Gastrocnemius medialis (tissue), 4 donors: Measurements from ENCODE around the gene FAM3D. TPM values are rescaled to one million over a fixed set of nuclear protein-coding genes. Genes with fewer than 3 reads are reported as not detected.
"Not testable (repeated sequence)": the region's sequence is repeated elsewhere in the genome, so short reads cannot be mapped to it uniquely, and the experiment has no call there.

ENCODE experiments used
- ATAC-seq, 2 donors: fragments of 150-250 bp; one replicate each; pipeline ENCODE4 v1.9.1; 2016
- DNase-seq, 2 donors: peaks; one replicate each; pipeline ENCODE4 v3.0.0-alpha.2; 2019
- H3K27ac ChIP-seq, 4 donors: fragments of 200-600 bp; sonication (generic); 1 replicate in 1 of 4; 2 replicates in 3 of 4; pipeline ENCODE4 v1.5.1; 2016 to 2018; ENCODE audit warnings: mild to moderate bottlenecking in 2 of 4, moderate library complexity in 1 of 4
- H3K27me3 ChIP-seq, 3 donors: fragments of 200-600 bp; sonication (generic) in 2 of 3; 1 replicate in 1 of 3; 2 replicates in 2 of 3; pipeline versions ENCODE4 v1.5.1 to v1.6.0; 2016 to 2019; ENCODE audit warnings: mild to moderate bottlenecking in 1 of 3, moderate library complexity in 1 of 3
- H3K36me3 ChIP-seq, 2 donors: fragments of 200-600 bp; sonication (generic) in 1 of 2; one replicate each; pipeline ENCODE4 v1.5.1; 2017 to 2018
- H3K4me1 ChIP-seq, 2 donors: fragments of 200-600 bp; sonication (generic) in 1 of 2; one replicate each; pipeline ENCODE4 v1.5.1; 2016 to 2017; ENCODE audit warnings: mild to moderate bottlenecking in 2 of 2
- H3K4me3 ChIP-seq, 4 donors: fragments of 200-600 bp; sonication (generic) in 3 of 4; 1 replicate in 1 of 4; 2 replicates in 3 of 4; pipeline ENCODE4 v1.5.1; 2016 to 2019; ENCODE audit warnings: mild to moderate bottlenecking in 2 of 4
- H3K9me3 ChIP-seq, 3 donors: fragments of 200-600 bp; sonication (generic) in 2 of 3; 1 replicate in 1 of 3; 2 replicates in 2 of 3; pipeline ENCODE4 v1.5.1; 2016 to 2019
- CTCF ChIP-seq, 5 experiments: fragments of 450-650 bp in 3 of 5; fragments of 200-600 bp in 2 of 5; sonication (generic) in 2 of 5; IDR thresholded peaks in 4 of 5; conservative IDR thresholded peaks in 1 of 5; 1 replicate in 4 of 5; 2 replicates in 1 of 5; pipeline ENCODE4 v1.5.1; 2016 to 2019; ENCODE audit warnings: antibody characterized with exemption in 5 of 5, mild to moderate bottlenecking in 3 of 5, moderate library complexity in 3 of 5
- POLR2A ChIP-seq, 2 donors: fragments of 450-650 bp; IDR thresholded peaks; one replicate each; pipeline ENCODE4 v1.6.1; 2017; ENCODE audit warnings: antibody characterized with exemption in 2 of 2, mild to moderate bottlenecking in 2 of 2, moderate library complexity in 2 of 2
- in situ Hi-C, 4 donors: fragments of 200-750 bp; cut with MboI; loops; one replicate each; pipeline versions ENCODE4 v1.15.0 to v1.8.0; 2017; ENCODE audit warnings: low sequenced_read_pairs in 4 of 4
- intact Hi-C: fragments of 100-400 bp; cut with DNase I; formaldehyde crosslinking; loops from one replicate; pipeline ENCODE4 v1.15.1; 2023; ENCODE audit warnings: low total_unique reads
- total RNA-seq, 4 donors: library from RNA; depleted of rRNA; stranded (reverse); fragments of >200 nt; gene quantifications; one replicate each; pipeline versions ENCODE4 v1.1.0 to v1.2.3, GENCODE V29; 2016

The FAM3D gene
- total RNA-seq, 4 donors from 2014 or later: 0.83 TPM; not detected in 3

- in situ Hi-C loops (no loop called here), intact Hi-C loops (no loop called here)
- H3K36me3 ChIP-seq: no peaks in the 10 kb centered on the region
- DNase-seq (no peak), ATAC-seq (no peak)
- no peak overlapping the region for H3K4me3 ChIP-seq
- no peaks in the 10 kb centered on the region for H3K4me1 ChIP-seq
- no peak overlapping the region for H3K27ac ChIP-seq
- H3K9me3 ChIP-seq: no peaks in the 10 kb centered on the region
- TF ChIP-seq POLR2A (IDR thresholded peaks at IDR 0.05): no peak
- no peaks in the 10 kb centered on the region for H3K27me3 ChIP-seq
Measured at GRCh38 chr3:58697561-58697960, 31.0 kb upstream of the FAM3D start.

GRCh38 chr3:58696813-58697212 lies 30.2 kb upstream of the FAM3D start:
- H3K36me3 ChIP-seq, intact Hi-C loops, in situ Hi-C loops, H3K4me3 ChIP-seq, DNase-seq, H3K27ac ChIP-seq, ATAC-seq, H3K9me3 ChIP-seq, H3K4me1 ChIP-seq, H3K27me3 ChIP-seq: not testable (repeated sequence)

GRCh38 chr3:58696093-58696492 lies 29.5 kb upstream of the FAM3D start:
- intact Hi-C loops (no loop called here), in situ Hi-C loops (no loop called here)
- Histone ChIP-seq H3K27me3 (no peaks in the 10 kb centered on the region), H3K36me3 (no peaks in the 10 kb centered on the region), H3K27ac (no peak overlapping the region), H3K4me1 (no peaks in the 10 kb centered on the region), H3K9me3 (no peaks in the 10 kb centered on the region), H3K4me3 (no peak overlapping the region)
- DNase-seq (no peak), ATAC-seq (no peak)
- TF ChIP-seq POLR2A (IDR thresholded peaks at IDR 0.05) (no peak), CTCF (IDR thresholded peaks at IDR 0.05 in 4 of 5, conservative IDR thresholded peaks at IDR 0.05 in 1 of 5) (no peak)

GRCh38 chr3:58695284-58695683 lies 28.7 kb upstream of the FAM3D start:
- H3K36me3 ChIP-seq, DNase-seq, intact Hi-C loops, H3K4me3 ChIP-seq, H3K27me3 ChIP-seq, ATAC-seq, H3K27ac ChIP-seq, H3K4me1 ChIP-seq, H3K9me3 ChIP-seq, in situ Hi-C loops: not testable (repeated sequence)

GRCh38 chr3:58693940-58694850 lies 27.6 kb upstream of the FAM3D start:
- H3K36me3 ChIP-seq: no peaks in the 10 kb centered on the region
- intact Hi-C loops (no loop called here), in situ Hi-C loops (no loop called here)
- H3K27me3 ChIP-seq: no peaks in the 10 kb centered on the region
- DNase-seq (no peak), ATAC-seq (no peak)
- H3K27ac ChIP-seq: no peak overlapping the region
- TF ChIP-seq POLR2A (IDR thresholded peaks at IDR 0.05) (no peak), CTCF (IDR thresholded peaks at IDR 0.05 in 4 of 5, conservative IDR thresholded peaks at IDR 0.05 in 1 of 5) (no peak)
- H3K4me1 ChIP-seq: no peaks in the 10 kb centered on the region
- H3K9me3 ChIP-seq: no peaks in the 10 kb centered on the region
- no peak overlapping the region for H3K4me3 ChIP-seq

GRCh38 chr3:58692484-58692883 lies 25.9 kb upstream of the FAM3D start:
- ATAC-seq (no peak), DNase-seq (no peak)
- TF ChIP-seq CTCF (IDR thresholded peaks at IDR 0.05 in 4 of 5, conservative IDR thresholded peaks at IDR 0.05 in 1 of 5): no peak
- TF ChIP-seq POLR2A (IDR thresholded peaks at IDR 0.05): no peak
- H3K4me1 ChIP-seq: no peaks in the 10 kb centered on the region
- in situ Hi-C loops (no loop called here), intact Hi-C loops (no loop called here)
- H3K27me3 ChIP-seq: no peaks in the 10 kb centered on the region
- no peak overlapping the region for H3K4me3 ChIP-seq
- H3K36me3 ChIP-seq: no peaks in the 10 kb centered on the region
- no peaks in the 10 kb centered on the region for H3K9me3 ChIP-seq
- no peak overlapping the region for H3K27ac ChIP-seq
